ENCODE measurements around the gene NINJ2.

The NINJ2 gene

GRCh38 chr12:622416-622815, 40.8 kb downstream of the NINJ2 start:
- ATAC-seq, result peak; percentile 63
- Mint-ChIP-seq H3K4me3 (peak overlapping the region; percentile 58), H3K27ac (peak overlapping the region; percentile 91), H3K9me3 (no peaks in the 10 kb centered on the region), H3K4me1 (peaks cover 45% of the 10 kb centered on the region), H3K36me3 (ENCODE audit: low read depth) (no peaks in the 10 kb centered on the region), H3K27me3 (no peaks in the 10 kb centered on the region)
- DNase-seq, result no peak

GRCh38 chr12:619346-619745, 43.9 kb downstream of the NINJ2 start:
- DNase-seq, result no peak
- no peak for ATAC-seq
- Mint-ChIP-seq H3K27ac (no peak overlapping the region), H3K4me3 (no peak overlapping the region), H3K4me1 (peaks cover 52% of the 10 kb centered on the region), H3K27me3 (no peaks in the 10 kb centered on the region), H3K36me3 (ENCODE audit: low read depth) (no peaks in the 10 kb centered on the region), H3K9me3 (no peaks in the 10 kb centered on the region)

GRCh38 chr12:618605-619004, 44.6 kb downstream of the NINJ2 start:
- Mint-ChIP-seq H3K27me3 (no peaks in the 10 kb centered on the region), H3K27ac (no peak overlapping the region), H3K4me3 (no peak overlapping the region), H3K36me3 (ENCODE audit: low read depth) (no peaks in the 10 kb centered on the region), H3K4me1 (peaks cover 50% of the 10 kb centered on the region), H3K9me3 (no peaks in the 10 kb centered on the region)
- no peak for ATAC-seq
- no peak for DNase-seq

GRCh38 chr12:617304-617915, 45.8 kb downstream of the NINJ2 start:
- H3K27ac Mint-ChIP-seq, result no peak overlapping the region
- no peak for ATAC-seq

GRCh38 chr12:615620-616019, 47.6 kb downstream of the NINJ2 start:
- Mint-ChIP-seq H3K27ac (no peak overlapping the region), H3K27me3 (no peaks in the 10 kb centered on the region), H3K4me1 (peaks cover 34% of the 10 kb centered on the region), H3K4me3 (no peak overlapping the region), H3K36me3 (ENCODE audit: low read depth) (no peaks in the 10 kb centered on the region), H3K9me3 (no peaks in the 10 kb centered on the region)
- DNase-seq, result no peak
- no peak for ATAC-seq

More at GRCh38 chr12:617304-617915, 45.8 kb downstream of the NINJ2 start:
- no peaks in the 10 kb centered on the region for H3K9me3 Mint-ChIP-seq
- DNase-seq, result no peak
- no peak overlapping the region for H3K4me3 Mint-ChIP-seq
- H3K27me3 Mint-ChIP-seq, result no peaks in the 10 kb centered on the region
- no peaks in the 10 kb centered on the region for H3K36me3 Mint-ChIP-seq (ENCODE audit: low read depth)
- H3K4me1 Mint-ChIP-seq, result peaks cover 39% of the 10 kb centered on the region

GRCh38 chr12:614411-614970, 48.8 kb downstream of the NINJ2 start:
- no peak overlapping the region for H3K4me3 Mint-ChIP-seq
- H3K4me1 Mint-ChIP-seq, result peaks cover 39% of the 10 kb centered on the region
- no peaks in the 10 kb centered on the region for H3K27me3 Mint-ChIP-seq
- H3K9me3 Mint-ChIP-seq, result no peaks in the 10 kb centered on the region
- H3K36me3 Mint-ChIP-seq (ENCODE audit: low read depth), result no peaks in the 10 kb centered on the region
- DNase-seq (peak; percentile 55), ATAC-seq (peak; percentile 44)
- H3K27ac Mint-ChIP-seq, result no peak overlapping the region

- no peak overlapping the region for H3K4me3 Mint-ChIP-seq
- DNase-seq, result no peak
- H3K36me3 Mint-ChIP-seq (ENCODE audit: low read depth), result no peaks in the 10 kb centered on the region
- no peaks in the 10 kb centered on the region for H3K27me3 Mint-ChIP-seq
- no peak overlapping the region for H3K27ac Mint-ChIP-seq
- no peaks in the 10 kb centered on the region for H3K9me3 Mint-ChIP-seq
- no peak for ATAC-seq
- H3K4me1 Mint-ChIP-seq, result peaks cover 34% of the 10 kb centered on the region
Observed at GRCh38 chr12:613996-614395, 49.2 kb downstream of the NINJ2 start.

- Mint-ChIP-seq H3K27me3 (no peaks in the 10 kb centered on the region), H3K9me3 (no peaks in the 10 kb centered on the region), H3K36me3 (ENCODE audit: low read depth) (no peaks in the 10 kb centered on the region), H3K27ac (no peak overlapping the region), H3K4me3 (no peak overlapping the region), H3K4me1 (peaks cover 30% of the 10 kb centered on the region)
- ATAC-seq (no peak), DNase-seq (no peak)
Observed at GRCh38 chr12:612886-613285, 50.4 kb downstream of the NINJ2 start.

- H3K4me1 Mint-ChIP-seq, result peaks cover 36% of the 10 kb centered on the region
- no peak for ATAC-seq
- no peak overlapping the region for H3K4me3 Mint-ChIP-seq
- no peaks in the 10 kb centered on the region for H3K36me3 Mint-ChIP-seq (ENCODE audit: low read depth)
- H3K27ac Mint-ChIP-seq, result no peak overlapping the region
- H3K27me3 Mint-ChIP-seq, result no peaks in the 10 kb centered on the region
- no peaks in the 10 kb centered on the region for H3K9me3 Mint-ChIP-seq
- DNase-seq, result no peak
Observed at GRCh38 chr12:612293-612692, 51.0 kb downstream of the NINJ2 start.

- H3K36me3 Mint-ChIP-seq (ENCODE audit: low read depth), result no peaks in the 10 kb centered on the region
- ATAC-seq, result no peak
- no peaks in the 10 kb centered on the region for H3K9me3 Mint-ChIP-seq
- H3K4me1 Mint-ChIP-seq, result peaks cover 38% of the 10 kb centered on the region
- H3K27ac Mint-ChIP-seq, result no peak overlapping the region
- no peak for DNase-seq
- H3K27me3 Mint-ChIP-seq, result no peaks in the 10 kb centered on the region
- no peak overlapping the region for H3K4me3 Mint-ChIP-seq
Observed at GRCh38 chr12:611721-612120, 51.5 kb downstream of the NINJ2 start.

GRCh38 chr12:608921-609320, 54.3 kb downstream of the NINJ2 start:
- Mint-ChIP-seq H3K27ac (no peak overlapping the region), H3K36me3 (ENCODE audit: low read depth) (peaks cover 1% of the 10 kb centered on the region), H3K27me3 (no peaks in the 10 kb centered on the region)

GRCh38 chr12:608413-608812, 54.8 kb downstream of the NINJ2 start:
- Mint-ChIP-seq H3K9me3 (no peaks in the 10 kb centered on the region), H3K36me3 (ENCODE audit: low read depth) (peaks cover 2% of the 10 kb centered on the region), H3K4me1 (peaks cover 29% of the 10 kb centered on the region), H3K4me3 (no peak overlapping the region), H3K27me3 (no peaks in the 10 kb centered on the region), H3K27ac (no peak overlapping the region)
- ATAC-seq (no peak), DNase-seq (no peak)

More at GRCh38 chr12:608921-609320, 54.3 kb downstream of the NINJ2 start:
- Mint-ChIP-seq H3K4me1 (peaks cover 29% of the 10 kb centered on the region), H3K4me3 (no peak overlapping the region), H3K9me3 (no peaks in the 10 kb centered on the region)
- ATAC-seq (no peak), DNase-seq (no peak)

GRCh38 chr12:607541-608001, 55.7 kb downstream of the NINJ2 start:
- H3K4me3 Mint-ChIP-seq, result no peak overlapping the region
- no peaks in the 10 kb centered on the region for H3K9me3 Mint-ChIP-seq
- H3K36me3 Mint-ChIP-seq (ENCODE audit: low read depth), result peaks cover 2% of the 10 kb centered on the region
- ATAC-seq, result no peak
- H3K27ac Mint-ChIP-seq, result no peak overlapping the region
- peaks cover 29% of the 10 kb centered on the region for H3K4me1 Mint-ChIP-seq
- no peaks in the 10 kb centered on the region for H3K27me3 Mint-ChIP-seq
- DNase-seq, result no peak

GRCh38 chr12:604956-605355, 58.3 kb downstream of the NINJ2 start:
- DNase-seq (no peak), ATAC-seq (no peak)
- Mint-ChIP-seq H3K9me3 (no peaks in the 10 kb centered on the region), H3K4me1 (peaks cover 15% of the 10 kb centered on the region), H3K27ac (no peak overlapping the region), H3K36me3 (ENCODE audit: low read depth) (peaks cover 2% of the 10 kb centered on the region), H3K4me3 (no peak overlapping the region), H3K27me3 (no peaks in the 10 kb centered on the region)

- Mint-ChIP-seq H3K9me3 (no peaks in the 10 kb centered on the region), H3K36me3 (ENCODE audit: low read depth) (peaks cover 2% of the 10 kb centered on the region), H3K27me3 (no peaks in the 10 kb centered on the region), H3K4me1 (peaks cover 6% of the 10 kb centered on the region), H3K27ac (no peak overlapping the region), H3K4me3 (no peak overlapping the region)
- DNase-seq, result no peak
- ATAC-seq, result no peak
Observed at GRCh38 chr12:602700-603068, 60.6 kb downstream of the NINJ2 start.

Data from activated naive CD8-positive, alpha-beta T cell treated with anti-CD3 and anti-CD28 coated beads, Interleukin-2, amount 50 U/mL, for 24 hours (primary cell).